Effector CD4-positive, alpha-beta T cell (primary cell): ENCODE measurements around the gene OR2L2. TPM values are rescaled to one million over a fixed set of nuclear protein-coding genes. Genes with fewer than 3 reads are reported as not detected.
"Not testable (repeated sequence)": the region's sequence is repeated elsewhere in the genome, so short reads cannot be mapped to it uniquely, and the experiment has no call there.

Experiments used
- DNase-seq: peaks from one replicate; pipeline ENCODE4 v3.0.0-alpha.2; 2020
- total RNA-seq: gene quantifications from one replicate; lab custom pipeline; 2026; lab: John Stamatoyannopoulos, UW

Gene OR2L2, protein sequence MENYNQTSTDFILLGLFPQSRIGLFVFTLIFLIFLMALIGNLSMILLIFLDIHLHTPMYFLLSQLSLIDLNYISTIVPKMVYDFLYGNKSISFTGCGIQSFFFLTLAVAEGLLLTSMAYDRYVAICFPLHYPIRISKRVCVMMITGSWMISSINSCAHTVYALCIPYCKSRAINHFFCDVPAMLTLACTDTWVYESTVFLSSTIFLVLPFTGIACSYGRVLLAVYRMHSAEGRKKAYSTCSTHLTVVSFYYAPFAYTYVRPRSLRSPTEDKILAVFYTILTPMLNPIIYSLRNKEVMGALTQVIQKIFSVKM
- total RNA-seq: not detected

DNA sequence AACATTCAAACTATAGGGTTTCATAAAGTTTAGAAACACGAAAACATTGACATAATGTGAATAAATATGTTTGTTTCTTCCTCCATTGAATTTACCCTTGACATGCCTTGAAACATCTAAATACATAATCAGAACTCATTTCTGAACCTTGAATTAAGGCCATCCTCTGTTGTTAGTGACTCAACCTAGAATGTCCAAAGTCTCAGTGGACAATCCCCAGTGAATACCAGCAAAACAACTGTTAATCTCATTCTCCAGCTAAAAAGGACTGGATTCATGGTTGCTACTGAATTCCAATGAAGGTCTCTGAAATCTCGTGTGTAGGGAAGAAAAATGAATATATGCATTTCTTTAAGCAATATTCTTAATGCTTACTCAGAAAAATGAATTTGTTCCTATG, at the start of gene OR2L2:
TSS of gene OR2L2 (plus strand) at position 301 of the 400 bp plus-strand sequence. CDS start 8,198 bp downstream, outside the sequence.
- no peak for DNase-seq

DNA sequence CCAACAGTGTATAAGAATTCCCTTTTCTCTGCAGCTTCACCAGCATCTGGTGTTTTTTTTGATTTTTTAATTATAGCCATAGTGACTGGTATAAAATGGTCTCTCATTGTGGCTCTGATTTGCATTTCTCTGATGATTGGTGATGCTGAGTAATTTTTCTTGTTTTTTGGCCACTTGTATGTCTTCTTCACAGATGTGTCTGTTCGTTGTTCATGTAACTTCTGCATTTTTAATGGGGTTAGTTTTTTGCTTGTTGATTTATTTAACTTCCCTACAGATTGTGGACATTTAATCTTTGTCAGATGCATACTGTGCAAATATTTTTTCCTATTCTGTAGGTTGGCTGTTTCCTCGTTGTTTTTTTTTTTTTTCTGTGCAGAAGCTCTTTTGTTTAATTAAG, 36.9 kb upstream of the OR2L2 start:
- no peak for DNase-seq

DNA sequence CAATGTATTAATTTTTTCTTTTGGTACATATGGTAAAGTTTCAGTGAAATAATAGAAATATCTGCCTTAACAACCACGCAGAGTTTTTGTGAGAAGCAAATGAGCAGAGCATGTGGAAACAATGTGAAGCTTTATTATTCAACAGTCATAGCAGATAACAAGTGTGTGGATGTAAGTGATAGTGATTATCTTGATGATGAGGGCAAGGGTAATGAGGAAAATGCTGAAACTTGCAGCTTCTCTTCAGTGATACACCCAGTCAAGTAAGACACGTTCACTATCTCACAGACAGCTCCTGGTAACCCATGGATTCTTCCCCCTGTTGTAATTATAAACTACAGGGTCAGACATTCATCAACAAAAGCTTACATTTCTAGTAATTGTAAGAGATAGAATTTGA, 31.1 kb upstream of the OR2L2 start:
- no peak for DNase-seq

DNA sequence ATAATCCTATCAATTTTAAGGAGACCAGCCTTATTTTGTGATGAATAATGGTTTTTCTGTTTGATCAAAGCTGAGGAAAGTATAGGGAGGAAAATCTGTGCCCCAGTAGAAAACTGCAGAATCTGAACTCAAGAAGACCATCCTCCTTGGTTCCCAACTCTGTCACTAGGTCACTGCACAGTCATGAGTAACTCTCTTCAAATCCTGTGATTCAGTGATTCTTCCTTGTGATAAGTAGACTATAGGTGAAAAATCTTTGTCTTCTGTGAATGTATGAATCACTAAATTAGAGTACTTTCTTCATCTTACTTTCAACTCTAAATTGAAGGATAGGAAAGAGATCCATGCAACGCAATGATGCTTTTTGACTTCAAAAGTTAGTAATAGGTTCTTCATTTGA, 29.7 kb upstream of the OR2L2 start:
- no peak for DNase-seq

DNA sequence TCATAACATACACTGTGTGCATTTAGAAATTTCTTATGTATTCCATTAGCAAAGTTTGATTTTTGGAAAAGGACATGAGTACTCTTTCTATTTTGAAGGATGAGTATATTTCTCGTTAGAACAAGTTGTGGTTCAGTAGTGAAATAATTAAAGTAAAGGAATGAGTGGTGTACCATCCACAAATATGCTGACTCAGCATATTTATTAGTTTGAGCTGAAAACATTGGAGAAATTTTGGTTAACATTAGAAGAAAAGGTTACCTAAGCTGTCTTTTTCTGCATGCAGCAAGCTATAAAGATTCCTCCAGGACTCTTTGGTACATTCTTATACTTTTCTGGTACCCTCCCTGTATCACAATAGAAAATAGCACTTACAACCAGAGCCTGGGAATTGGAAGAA, 22.1 kb upstream of the OR2L2 start:
- DNase-seq: no peak

DNA sequence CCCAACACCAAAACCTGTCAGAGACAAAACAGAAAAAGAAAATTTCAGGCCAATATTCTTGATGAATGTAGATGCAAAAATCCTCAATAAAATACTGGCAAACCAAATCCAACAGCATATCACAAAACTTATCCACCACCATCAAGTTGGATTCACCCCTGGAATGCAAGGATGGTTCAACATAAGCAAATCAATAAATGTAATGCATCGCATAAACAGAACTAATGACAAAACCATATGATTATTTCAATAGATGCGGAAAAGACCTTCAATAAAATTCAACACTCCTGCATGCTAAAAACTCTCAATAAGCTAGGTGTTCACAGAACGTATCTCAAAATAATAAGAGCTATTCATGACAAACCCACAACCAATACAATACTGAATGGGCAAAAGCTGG, 20.2 kb upstream of the OR2L2 start:
- DNase-seq: no peak

DNA sequence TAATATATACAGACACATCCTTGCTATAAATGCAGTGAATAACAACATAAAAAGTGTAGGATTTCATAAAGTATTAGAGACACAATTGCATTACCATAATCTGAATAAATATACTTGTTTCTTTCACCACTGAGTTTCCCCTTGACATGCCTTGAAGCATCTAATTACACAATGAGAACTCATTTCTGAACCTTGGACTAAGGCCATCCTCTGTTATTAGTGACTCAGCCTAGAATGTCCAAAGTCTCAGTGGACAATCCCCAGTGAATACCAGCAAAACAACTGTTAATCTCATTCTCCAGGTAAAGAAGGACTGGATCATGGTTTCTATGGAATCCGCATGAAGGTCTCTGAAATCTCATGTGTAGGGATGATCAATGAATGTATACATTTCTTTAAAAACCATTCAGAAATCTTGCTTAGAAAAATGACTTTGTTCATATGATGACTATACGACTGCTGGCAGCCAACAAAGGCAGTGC, 16.6 kb upstream of the OR2L2 start, which contains the start of gene OR2L5:
TSS of gene OR2L5 (plus strand) at position 432 of the 482 bp plus-strand sequence. CDS start 8,288 bp downstream, outside the sequence.
- no peak for DNase-seq

DNA sequence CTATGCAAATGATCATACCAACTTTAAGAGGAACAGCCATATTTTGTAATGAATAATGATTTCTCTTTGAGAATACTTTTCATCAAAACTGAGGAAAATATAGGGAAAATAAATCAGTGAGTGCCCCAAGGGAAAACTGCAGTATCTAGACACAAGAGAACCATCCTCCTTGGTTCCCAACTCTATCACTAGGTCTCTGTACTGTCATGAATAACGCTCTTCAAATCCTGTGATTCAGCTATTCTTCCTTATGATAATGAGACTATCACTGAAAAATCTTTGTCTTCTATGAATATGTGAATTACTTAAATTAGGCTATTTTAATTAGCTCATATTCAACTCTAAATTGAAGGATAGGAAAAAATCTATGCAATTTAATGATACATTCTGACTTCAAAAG, 14.1 kb upstream of the OR2L2 start:
- DNase-seq: no peak

DNA sequence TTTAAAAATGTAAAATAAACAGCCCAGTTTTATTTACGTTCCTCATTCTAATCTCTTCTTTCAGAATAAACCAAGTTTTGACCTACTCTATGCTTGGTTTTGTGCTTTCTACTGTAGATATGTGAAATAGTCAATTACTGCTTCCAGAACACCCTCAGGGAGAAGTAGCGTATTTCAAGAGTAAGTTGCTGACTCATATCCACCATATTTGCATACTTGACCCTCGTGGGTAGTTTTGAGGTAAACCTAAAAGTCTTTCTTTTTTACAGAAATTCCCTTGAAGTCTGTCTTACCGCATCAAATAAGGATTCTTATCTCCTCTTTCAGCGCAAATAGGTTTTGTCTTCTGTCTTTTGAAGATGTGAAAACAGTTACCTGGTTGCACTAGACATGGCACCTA, 15.3 kb downstream of the OR2L2 start:
- no peak for DNase-seq

DNA sequence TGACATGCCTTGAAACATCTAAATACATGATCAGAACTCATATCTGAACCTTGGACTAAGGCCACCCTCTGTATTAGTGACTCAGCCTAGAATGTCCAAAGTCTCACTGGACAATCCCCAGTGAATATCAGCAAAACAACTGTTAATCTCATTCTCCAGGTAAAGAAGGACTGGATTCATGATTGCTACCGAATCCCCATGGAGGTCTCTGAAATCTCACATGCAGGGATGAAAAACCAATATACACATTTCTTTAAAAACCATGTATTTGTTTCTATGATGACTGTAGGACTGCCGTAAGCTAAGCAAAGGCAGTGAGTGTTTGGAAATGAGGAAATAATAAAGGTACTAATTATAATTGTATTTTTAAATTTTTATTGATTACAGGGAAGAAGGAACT, 16.7 kb downstream of the OR2L2 start, which contains the start of gene OR2L3:
TSS of gene OR2L3 (plus strand) at position 301 of the 400 bp plus-strand sequence. CDS start 13,846 bp downstream, outside the sequence.
- DNase-seq: no peak

DNA sequence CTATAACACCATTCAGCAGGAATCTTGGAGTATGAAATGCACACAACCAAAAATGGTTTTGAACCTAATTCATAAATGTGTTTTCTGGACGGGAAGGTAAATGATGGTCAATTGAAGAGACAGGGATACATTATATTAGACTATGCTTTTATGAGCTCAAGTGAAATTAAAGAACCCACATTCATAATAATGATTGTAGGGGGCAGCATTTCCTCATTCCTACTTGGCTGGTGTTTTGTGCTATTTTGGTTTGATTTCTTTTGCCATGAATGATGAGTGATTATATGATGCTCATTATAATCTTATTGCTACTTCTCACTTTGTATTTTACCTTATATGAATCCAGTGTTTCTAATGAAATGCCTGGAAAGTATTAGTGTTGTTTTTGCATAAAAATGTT, 17.1 kb downstream of the OR2L2 start:
- no peak for DNase-seq

DNA sequence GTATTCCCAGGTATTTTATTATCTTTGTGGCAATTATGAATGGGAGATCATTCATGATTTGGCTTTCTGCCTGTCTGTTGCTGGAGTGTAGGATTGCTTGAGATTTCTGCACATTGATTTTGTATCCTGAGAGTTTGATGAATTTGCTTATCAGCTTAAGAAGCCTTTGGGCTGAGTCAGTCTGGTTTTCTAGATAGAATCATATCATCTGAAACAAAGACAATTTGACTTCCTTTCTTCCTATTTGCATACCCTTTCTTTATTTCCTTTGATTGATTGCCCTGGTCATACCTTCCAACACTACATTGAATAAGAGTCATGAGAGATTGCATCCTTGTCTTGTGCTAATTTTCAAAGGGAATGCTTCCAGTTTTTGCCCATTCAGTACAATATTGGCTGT, 24.8 kb downstream of the OR2L2 start:
- no peak for DNase-seq

DNA sequence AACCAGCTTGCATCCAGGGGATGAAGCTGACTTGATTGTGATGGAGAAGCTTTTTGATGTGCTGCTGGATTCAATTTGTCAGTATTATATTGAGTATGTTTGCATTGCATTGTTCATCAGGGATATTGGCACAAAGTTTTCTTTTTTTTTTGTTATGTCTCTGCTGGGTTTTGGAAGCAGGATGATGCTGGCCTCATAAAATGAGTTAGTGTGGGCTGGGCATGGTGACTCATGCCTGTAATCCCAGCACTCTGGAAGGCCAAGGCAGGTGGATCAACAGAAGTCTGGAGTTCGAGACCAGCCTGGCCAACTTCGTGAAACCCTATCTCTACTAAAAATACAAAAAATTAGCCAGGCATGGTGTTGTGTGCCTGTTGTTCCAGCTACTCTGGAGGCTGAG, 25.4 kb downstream of the OR2L2 start:
- no peak for DNase-seq

DNA sequence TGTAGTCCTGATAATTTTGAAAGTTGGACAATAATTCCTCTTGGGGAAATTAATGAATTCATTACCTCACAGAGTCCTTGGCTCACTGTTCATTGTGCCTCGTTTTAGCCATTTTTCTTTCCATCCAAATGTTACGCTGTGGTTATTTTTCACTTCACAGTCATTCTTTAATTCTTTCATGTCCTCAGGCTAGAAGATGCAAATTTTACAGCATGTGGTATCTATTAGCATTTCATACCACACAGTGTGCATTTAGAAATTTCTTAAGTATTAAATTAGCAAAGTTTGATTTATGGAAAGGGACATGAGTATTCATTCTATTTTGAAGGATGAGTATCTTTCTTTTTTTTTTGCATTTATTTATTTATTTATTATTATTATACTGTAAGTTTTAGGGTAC, 35.2 kb downstream of the OR2L2 start:
- DNase-seq: no peak

DNA sequence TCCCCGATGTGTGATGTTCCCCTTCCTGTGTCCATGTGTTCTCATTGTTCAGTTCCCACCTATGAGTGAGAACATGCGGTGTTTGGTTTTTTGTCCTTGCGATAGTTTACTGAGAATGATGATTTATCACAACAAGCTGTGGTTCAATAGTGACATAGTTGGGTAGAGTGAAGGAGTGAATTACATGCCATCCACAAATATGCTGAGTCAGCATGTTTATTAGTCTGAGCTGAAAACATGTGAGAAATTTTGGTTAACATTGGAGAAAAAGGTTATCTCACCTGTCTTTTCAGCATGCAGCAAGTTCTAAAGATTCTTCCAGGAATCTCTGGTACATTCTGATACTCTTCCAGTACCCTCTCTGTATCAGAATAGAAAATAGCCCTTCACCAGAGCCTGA, 35.7 kb downstream of the OR2L2 start:
- DNase-seq: no peak

DNA sequence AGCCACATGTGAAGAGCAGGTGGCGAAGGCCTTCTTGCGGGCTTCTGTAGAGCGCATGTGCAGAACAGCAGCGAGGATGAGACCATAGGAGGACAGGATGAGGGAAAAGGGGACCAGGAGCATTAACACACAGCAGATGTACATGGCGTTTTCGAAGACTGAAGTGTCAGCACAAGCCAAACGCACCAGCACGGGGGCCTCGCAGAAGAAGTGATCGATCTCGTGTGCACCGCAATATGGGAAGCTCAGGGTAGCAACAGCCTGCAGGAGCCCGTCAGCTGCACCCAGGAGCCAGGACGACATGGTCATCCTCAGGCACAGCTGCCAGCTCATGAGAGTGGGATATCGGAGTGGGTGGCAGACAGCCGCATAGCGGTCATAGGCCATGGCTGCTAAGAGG, 54.0 kb downstream of the OR2L2 start:
- DNase-seq: not testable (repeated sequence)
